Endothelial cell of umbilical vein (primary cell): ENCODE measurements around the gene NWD2. TPM values are rescaled to one million over a fixed set of nuclear protein-coding genes. Genes with fewer than 3 reads are reported as not detected.

Source experiments
- BruUV-seq: library from RNA; stranded (reverse); fragments of 400-500 nt; replicated peaks from 2 replicates; lab custom pipeline; 2021; lab: Mats Ljungman, UMichigan
- CTCF ChIA-PET: fragments of 300-600, 350-600 bp; sonication (Branson Sonifier 250); formaldehyde crosslinking; loops from one replicate; lab custom pipeline; 2021; ENCODE audit warnings: antibody characterized with exemption, inconsistent platforms; lab: Charles Lee
- POLR2A ChIA-PET: fragments of 300-600, 350-600 bp; sonication (Branson Sonifier 250); formaldehyde crosslinking; loops from one replicate; lab custom pipeline; 2021; ENCODE audit warnings: antibody characterized with exemption, inconsistent platforms; lab: Charles Lee
- DNase-seq: peaks from one replicate; pipeline ENCODE4 v3.0.0-alpha.2; 2011; ENCODE audit warnings: low read depth, low spot score
- FAIRE-seq: peaks from 2 replicates; lab custom pipeline; 2011; peaks lifted over from hg19 to GRCh38; lab: Jason Lieb, UNC
- H2AFZ ChIP-seq: 2 replicates; pipeline ENCODE4 v1.6.0; 2012; ENCODE audit warnings: low read depth, low read length, control low read depth, inconsistent platforms
- H3K27ac ChIP-seq: 2 replicates; pipeline ENCODE4 v1.5.1; 2011; ENCODE audit warnings: low read depth, mild to moderate bottlenecking, control low read depth, low read length, moderate library complexity; ENCODE audit not compliant: insufficient read depth
- H3K27me3 ChIP-seq, 2 experiments: 2 replicates each; pipeline versions ENCODE4 v1.6.0 to v1.6.1; 2011; ENCODE audit warnings: low read length in 2 of 2, mixed read lengths in 1 of 2; ENCODE audit not compliant: control insufficient read depth in 2 of 2, insufficient read depth in 2 of 2
- H3K36me3 ChIP-seq, 2 experiments: 2 replicates in 1 of 2; 3 replicates in 1 of 2; pipeline ENCODE4 v1.5.1; 2011; ENCODE audit warnings: low read length in 2 of 2, mild to moderate bottlenecking in 1 of 2, moderate library complexity in 1 of 2; ENCODE audit not compliant: control insufficient read depth in 2 of 2, insufficient read depth in 2 of 2; ENCODE audit errors: extremely low read depth in 1 of 2
- H3K4me1 ChIP-seq: 3 replicates; pipeline ENCODE4 v1.5.1; 2011; ENCODE audit warnings: mild to moderate bottlenecking, low read length; ENCODE audit not compliant: control insufficient read depth, insufficient read depth; ENCODE audit errors: extremely low read depth
- H3K4me2 ChIP-seq: 2 replicates; pipeline ENCODE4 v1.6.1; 2011; ENCODE audit warnings: low read length, control low read depth, mixed read lengths; ENCODE audit not compliant: insufficient read depth
- H3K4me3 ChIP-seq, 3 experiments: fragments of 200-600 bp in 1 of 3; sonication (generic), shearing (Covaris generic) in 1 of 3; replicated peaks in 1 of 3; 2 replicates each; pipeline ENCODE4 v1.5.1; 2011 to 2016; ENCODE audit warnings: control low read depth in 3 of 3, low read length in 3 of 3, mild to moderate bottlenecking in 2 of 3, inconsistent platforms in 1 of 3, low read depth in 1 of 3, moderate library complexity in 1 of 3; ENCODE audit not compliant: insufficient read depth in 1 of 3
- H3K79me2 ChIP-seq: 2 replicates; pipeline ENCODE4 v1.6.0; 2012; ENCODE audit warnings: low read length, inconsistent platforms; ENCODE audit not compliant: control insufficient read depth, insufficient read depth
- H3K9ac ChIP-seq: replicated peaks from 2 replicates; pipeline ENCODE3; 2011; ENCODE audit warnings: low read length, control low read depth; ENCODE audit not compliant: insufficient read depth; ENCODE audit errors: extremely low read depth
- H3K9me1 ChIP-seq: replicated peaks from 3 replicates; pipeline ENCODE4 v1.6.0; 2011; ENCODE audit warnings: mild to moderate bottlenecking, low read length; ENCODE audit not compliant: control insufficient read depth, insufficient read depth; ENCODE audit errors: extremely low read depth
- H3K9me3 ChIP-seq: replicated peaks from 2 replicates; pipeline ENCODE4 v1.5.1; 2012; ENCODE audit warnings: low read length, inconsistent platforms; ENCODE audit not compliant: control insufficient read depth, insufficient read depth
- H4K20me1 ChIP-seq: replicated peaks from 2 replicates; pipeline ENCODE3; 2011; ENCODE audit warnings: mild to moderate bottlenecking, low read length; ENCODE audit not compliant: control insufficient read depth, insufficient read depth; ENCODE audit errors: extremely low read depth
- CTCF ChIP-seq, 2 donors: IDR thresholded peaks; 1 replicate in 1 of 2; 2 replicates in 1 of 2; pipeline ENCODE4 v1.5.1; 2011; ENCODE audit warnings: low read length in 2 of 2, mild to moderate bottlenecking in 2 of 2, moderate library complexity in 2 of 2, control low read depth in 1 of 2, inconsistent platforms in 1 of 2, low read depth in 1 of 2; ENCODE audit not compliant: insufficient read depth in 1 of 2; ENCODE audit errors: extremely low read depth in 1 of 2
- EZH2 ChIP-seq: IDR thresholded peaks from 2 replicates; pipeline ENCODE4 v1.6.1; 2012; ENCODE audit warnings: borderline replicate concordance, low read depth, mild to moderate bottlenecking, moderate library complexity, low read length, inconsistent platforms; ENCODE audit not compliant: severe bottlenecking
- FOS ChIP-seq: IDR thresholded peaks from 2 replicates; pipeline ENCODE4 v1.6.1; 2011; ENCODE audit warnings: mild to moderate bottlenecking, low read length, moderate library complexity, borderline replicate concordance; ENCODE audit not compliant: insufficient read depth
- GATA2 ChIP-seq: IDR thresholded peaks from 2 replicates; pipeline ENCODE4 v1.7.0; 2011; ENCODE audit warnings: low read depth, mild to moderate bottlenecking, moderate library complexity, mixed read lengths, low read length; ENCODE audit not compliant: insufficient read length, insufficient read depth
- JUN ChIP-seq: IDR thresholded peaks from 2 replicates; pipeline ENCODE4 v1.6.1; 2011; ENCODE audit warnings: borderline replicate concordance, low read depth; ENCODE audit not compliant: insufficient read length, insufficient read depth
- MYC ChIP-seq: IDR thresholded peaks from one replicate; pipeline ENCODE4 v1.6.1; 2011; ENCODE audit warnings: mild to moderate bottlenecking, low read depth, low read length
- POLR2A ChIP-seq: IDR thresholded peaks from 2 replicates; pipeline ENCODE4 v1.6.1; 2012; ENCODE audit warnings: low read depth, mild to moderate bottlenecking, control low read depth, low read length
- POLR2AphosphoS5 ChIP-seq: IDR thresholded peaks from 2 replicates; pipeline ENCODE4 v1.6.1; 2012; ENCODE audit warnings: low read depth, mild to moderate bottlenecking, control low read depth, low read length, moderate library complexity; ENCODE audit not compliant: insufficient read depth
- dilution Hi-C: fragments of 300-500 bp; cut with MboI; formaldehyde crosslinking; loops from one replicate; pipeline ENCODE4 v1.15.0; 2019; ENCODE audit warnings: low sequenced_read_pairs; ENCODE audit not compliant: extremely low pct_ligation_motif_present
- intact Hi-C: fragments of 100-400 bp; cut with micrococcal nuclease; formaldehyde crosslinking; loops from one replicate; pipeline ENCODE4 v1.10.0; 2022
- polyA plus RNA-seq, 4 experiments: library from polyadenylated mRNA; depleted of rRNA in 3 of 4; stranded (reverse) in 3 of 4; unstranded in 1 of 4; fragments of >200 nt; gene quantifications; 2 replicates each; pipeline versions ENCODE4 v1.2.1 to v1.2.3, GENCODE V29; 2011 to 2012; ENCODE audit warnings: missing spikeins in 1 of 4
- total RNA-seq: library from RNA; stranded (reverse); gene quantifications from 2 replicates; pipeline ENCODE4 v1.2.3, GENCODE V29; 2021
- TF ChIP-seq, protein P1 (sequence below): IDR thresholded peaks from 2 replicates; pipeline ENCODE4 v1.6.1; 2011; ENCODE audit not compliant: insufficient read depth, insufficient read length

NWD2 gene
- total and polyA plus RNA-seq, 2 donors (not counting 3 experiments of a cell fraction or from before 2014, with no cell fraction given): not detected

- H3K27me3 ChIP-seq: no peaks in the 10 kb centered on the region
- no TSS peak for BruUV-seq
- intact Hi-C loops: no loop called here
- dilution Hi-C loops: no loop called here
- DNase-seq (no peak), FAIRE-seq (no peak)
- TF ChIP-seq MYC (no peak), GATA2 (no peak), CTCF (IDR thresholded peaks at IDR 0.05; ENCODE audit: extremely low read depth in 1 of 2, insufficient read depth in 1 of 2, low read depth in 1 of 2, low read length in 2 of 2) (no peak), EZH2 (no peak), POLR2AphosphoS5 (no peak), FOS (no peak), POLR2A (no peak), JUN (no peak)
- TF ChIP-seq, protein P1, sequence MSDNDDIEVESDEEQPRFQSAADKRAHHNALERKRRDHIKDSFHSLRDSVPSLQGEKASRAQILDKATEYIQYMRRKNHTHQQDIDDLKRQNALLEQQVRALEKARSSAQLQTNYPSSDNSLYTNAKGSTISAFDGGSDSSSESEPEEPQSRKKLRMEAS: no peak
- H3K79me2 ChIP-seq: no peaks in the 10 kb centered on the region
- ChIA-PET CTCF (no interaction called here), POLR2A (no interaction called here)
- no peak overlapping the region for H3K9ac ChIP-seq
- H2AFZ ChIP-seq: no peak overlapping the region
- no peaks in the 10 kb centered on the region for H3K9me1 ChIP-seq
- H4K20me1 ChIP-seq: no peaks in the 10 kb centered on the region
- no peak overlapping the region for H3K27ac ChIP-seq
- no peaks in the 10 kb centered on the region for H3K4me1 ChIP-seq
- H3K36me3 ChIP-seq: no peaks in the 10 kb centered on the region
- H3K9me3 ChIP-seq: no peaks in the 10 kb centered on the region
- H3K4me3 ChIP-seq: no peak overlapping the region
- H3K4me2 ChIP-seq: no peak overlapping the region
These were observed 125.5 kb downstream of the NWD2 start for GRCh38 chr4:37370052-37370451.
